HL-60/S4 treated with phorbol 12-myristate 13-acetate at 8.2 ng/mL for 4 days and 3 days (cell line): ENCODE data around the gene GLRA2.

ENCODE experiments used
- in situ Hi-C: fragments of 300-500 bp; cut with MboI; formaldehyde crosslinking; loops from 2 replicates; pipeline ENCODE4 v1.15.0; 2022; ENCODE audit warnings: low sequenced_read_pairs

The GLRA2 gene

GRCh38 chrX:14697451-14697850, 168.1 kb downstream of the GLRA2 start:
- in situ Hi-C loops = no loop called here

- in situ Hi-C loops = no loop called here
These were observed 169.5 kb downstream of the GLRA2 start for GRCh38 chrX:14698790-14699189.

GRCh38 chrX:14700982-14701381, 171.6 kb downstream of the GLRA2 start:
- in situ Hi-C loops = no loop called here

- in situ Hi-C loops = no loop called here
These were observed 172.8 kb downstream of the GLRA2 start for GRCh38 chrX:14702145-14702544.

GRCh38 chrX:14712096-14712495, 182.8 kb downstream of the GLRA2 start:
- in situ Hi-C loops = no loop called here

GRCh38 chrX:14717949-14718348, 188.6 kb downstream of the GLRA2 start:
- in situ Hi-C loops = no loop called here

GRCh38 chrX:14718403-14718802, 189.1 kb downstream of the GLRA2 start:
- in situ Hi-C loops = no loop called here

- in situ Hi-C loops = no loop called here
These were observed 199.7 kb downstream of the GLRA2 start for GRCh38 chrX:14729058-14729457.

GRCh38 chrX:14738643-14739042, 209.3 kb downstream of the GLRA2 start:
- in situ Hi-C loops = no loop called here

GRCh38 chrX:14753441-14753840, 224.1 kb downstream of the GLRA2 start:
- in situ Hi-C loops = no loop called here

GRCh38 chrX:14758029-14758491, 228.7 kb downstream of the GLRA2 start:
- in situ Hi-C loops = no loop called here

- in situ Hi-C loops = no loop called here
These were observed 246.1 kb downstream of the GLRA2 start for GRCh38 chrX:14775416-14775815.

GRCh38 chrX:14776901-14777300, 247.6 kb downstream of the GLRA2 start:
- in situ Hi-C loops = no loop called here

- in situ Hi-C loops = no loop called here
These were observed 248.2 kb downstream of the GLRA2 start for GRCh38 chrX:14777525-14777924.

- in situ Hi-C loops = no loop called here
These were observed 250.2 kb downstream of the GLRA2 start for GRCh38 chrX:14779580-14779979.
